DND-41 (cell line): ENCODE measurements around the gene SLC50A1.
"Not testable (repeated sequence)": the region's sequence is repeated elsewhere in the genome, so short reads cannot be mapped to it uniquely, and the experiment has no call there.

Source experiments
- CTCF ChIP-seq: IDR thresholded peaks from 2 replicates; pipeline ENCODE4 v1.5.1; 2012; ENCODE audit warnings: borderline replicate concordance, low read length, moderate library complexity, mild to moderate bottlenecking; ENCODE audit not compliant: poor library complexity, severe bottlenecking; ENCODE audit errors: extremely low read depth
- EZH2 ChIP-seq: IDR thresholded peaks from 3 replicates; pipeline ENCODE4 v1.6.1; 2012; ENCODE audit warnings: borderline replicate concordance, low read depth, mild to moderate bottlenecking, moderate library complexity, low read length, inconsistent platforms; ENCODE audit not compliant: severe bottlenecking

GRCh38 chr1:155118090-155118489 is 17.6 kb upstream of the SLC50A1 start:
- not testable (repeated sequence) for TF ChIP-seq CTCF, EZH2
